H1 (cell line): ENCODE measurements around the gene ANKRD9. TPM values are rescaled to one million over a fixed set of nuclear protein-coding genes. Genes with fewer than 3 reads are reported as not detected.

Source experiments
- CTCF ChIA-PET: fragments of 300-600 bp; sonication (Branson Sonifier 250); formaldehyde crosslinking; loops from one replicate; lab custom pipeline; 2021; ENCODE audit not compliant: partially characterized antibody; lab: Charles Lee
- POLR2A ChIA-PET: fragments of 300-600 bp; sonication (Branson Sonifier 250); formaldehyde crosslinking; loops from one replicate; lab custom pipeline; 2021; ENCODE audit warnings: inconsistent platforms; ENCODE audit not compliant: partially characterized antibody; lab: Charles Lee
- DNase-seq, 2 experiments: peaks; one replicate each; pipeline versions ENCODE4 v3.0.0 to v3.0.0-alpha.2; 2010 to 2022; ENCODE audit warnings: low spot score in 2 of 2, low read depth in 1 of 2, mixed read lengths in 1 of 2
- FAIRE-seq: peaks from 2 replicates; lab custom pipeline; 2011; peaks lifted over from hg19 to GRCh38; lab: Jason Lieb, UNC
- H2AFZ ChIP-seq: 2 replicates; pipeline ENCODE4 v1.8.1; 2012; ENCODE audit warnings: low read length, inconsistent platforms
- H2AK5ac ChIP-seq: 2 replicates; pipeline ENCODE4 v1.6.1; 2013; ENCODE audit warnings: low read depth, low read length
- H2BK120ac ChIP-seq: replicated peaks from 2 replicates; pipeline ENCODE3; 2013; ENCODE audit warnings: low read depth, low read length, inconsistent platforms
- H2BK12ac ChIP-seq: 2 replicates; pipeline ENCODE4 v1.6.1; 2013; ENCODE audit warnings: low read depth, low read length
- H2BK15ac ChIP-seq: 2 replicates; pipeline ENCODE4 v1.6.1; 2013; ENCODE audit warnings: low read length
- H2BK20ac ChIP-seq: 2 replicates; pipeline ENCODE4 v1.6.1; 2013; ENCODE audit warnings: low read length
- H2BK5ac ChIP-seq: 2 replicates; pipeline ENCODE4 v1.6.1; 2013; ENCODE audit warnings: low read depth, low read length
- H3K14ac ChIP-seq: 2 replicates; pipeline ENCODE4 v1.6.1; 2013; ENCODE audit warnings: inconsistent platforms; ENCODE audit not compliant: insufficient read length
- H3K18ac ChIP-seq: 2 replicates; pipeline ENCODE4 v1.6.1; 2013; ENCODE audit warnings: low read length; ENCODE audit errors: extremely low read depth
- H3K23ac ChIP-seq: 2 replicates; pipeline ENCODE4 v1.6.1; 2013; ENCODE audit warnings: inconsistent platforms; ENCODE audit not compliant: insufficient read length
- H3K23me2 ChIP-seq: 2 replicates; pipeline ENCODE4 v1.6.1; 2013; ENCODE audit warnings: low read depth, low read length
- H3K27ac ChIP-seq: 2 replicates; pipeline ENCODE4 v1.6.1; 2011; ENCODE audit warnings: low read depth, low read length, inconsistent platforms
- H3K27me3 ChIP-seq, 4 experiments: replicated peaks in 1 of 4; 1 replicate in 1 of 4; 2 replicates in 3 of 4; pipeline versions ENCODE4 v1.6.1 to v1.8.1; 2011 to 2013; ENCODE audit warnings: low read length in 3 of 4, mild to moderate bottlenecking in 3 of 4, inconsistent platforms in 2 of 4, mixed read lengths in 2 of 4, moderate library complexity in 1 of 4; ENCODE audit not compliant: control insufficient read depth in 3 of 4, insufficient read depth in 3 of 4; ENCODE audit errors: extremely low read depth in 1 of 4
- H3K36me3 ChIP-seq, 4 experiments: 2 replicates each; pipeline versions ENCODE4 v1.6.1 to v1.8.1; 2011 to 2013; ENCODE audit warnings: mild to moderate bottlenecking in 4 of 4, low read length in 3 of 4, moderate library complexity in 2 of 4, control low read depth in 1 of 4, inconsistent platforms in 1 of 4; ENCODE audit not compliant: insufficient read depth in 4 of 4, control insufficient read depth in 2 of 4
- H3K4ac ChIP-seq: replicated peaks from 2 replicates; pipeline ENCODE3; 2013; ENCODE audit warnings: low read length, low read depth, mixed read lengths, inconsistent platforms; ENCODE audit not compliant: insufficient read length
- H3K4me1 ChIP-seq, 4 experiments: replicated peaks in 1 of 4; 1 replicate in 1 of 4; 2 replicates in 3 of 4; pipeline versions ENCODE4 v1.6.1 to v1.8.1; 2011 to 2013; ENCODE audit warnings: low read length in 3 of 4, inconsistent platforms in 2 of 4, mixed read lengths in 1 of 4; ENCODE audit not compliant: insufficient read depth in 4 of 4, control insufficient read depth in 3 of 4
- H3K4me2 ChIP-seq, 2 experiments: 2 replicates each; pipeline versions ENCODE4 v1.6.1 to v1.8.1; 2011 to 2013; ENCODE audit warnings: low read depth in 2 of 2, low read length in 2 of 2, control low read depth in 1 of 2, inconsistent platforms in 1 of 2, mild to moderate bottlenecking in 1 of 2; ENCODE audit not compliant: insufficient read depth in 1 of 2
- H3K4me3 ChIP-seq, 4 experiments: fragments of 200-600, 300-600 bp in 1 of 4; sonication (generic), shearing (Covaris generic), sonication (Bioruptor Twin) in 1 of 4; 2 replicates each; pipeline versions ENCODE4 v1.5.1 to v1.8.1; 2011 to 2016; ENCODE audit warnings: low read length in 4 of 4, low read depth in 3 of 4, control low read depth in 2 of 4, inconsistent platforms in 2 of 4, mild to moderate bottlenecking in 2 of 4, mixed read lengths in 1 of 4, moderate library complexity in 1 of 4; ENCODE audit not compliant: insufficient read depth in 2 of 4; ENCODE audit errors: extremely low read depth in 1 of 4
- H3K56ac ChIP-seq: replicated peaks from 2 replicates; pipeline ENCODE3; 2013; ENCODE audit warnings: low read depth, mild to moderate bottlenecking, mixed read lengths, low read length, inconsistent platforms; ENCODE audit not compliant: insufficient read length
- H3K79me1 ChIP-seq: 2 replicates; pipeline ENCODE4 v1.6.1; 2013; ENCODE audit warnings: low read depth, low read length, control low read depth
- H3K79me2 ChIP-seq, 2 experiments: 2 replicates each; pipeline versions ENCODE4 v1.6.1 to v1.8.1; 2012 to 2013; ENCODE audit warnings: low read length in 2 of 2, mild to moderate bottlenecking in 2 of 2, inconsistent platforms in 1 of 2; ENCODE audit not compliant: insufficient read depth in 2 of 2, control insufficient read depth in 1 of 2
- H3K9ac ChIP-seq, 4 experiments: replicated peaks in 1 of 4; 1 replicate in 1 of 4; 2 replicates in 3 of 4; pipeline versions ENCODE4 v1.6.1 to v1.8.1; 2011 to 2013; ENCODE audit warnings: low read depth in 3 of 4, low read length in 3 of 4, control low read depth in 2 of 4, mild to moderate bottlenecking in 2 of 4, moderate library complexity in 2 of 4, inconsistent platforms in 1 of 4; ENCODE audit errors: extremely low read depth in 1 of 4
- H3K9me3 ChIP-seq, 2 experiments: 2 replicates each; pipeline versions ENCODE4 v1.6.1 to v1.8.1; 2012 to 2013; ENCODE audit warnings: mild to moderate bottlenecking in 2 of 2, moderate library complexity in 2 of 2, control low read depth in 1 of 2, inconsistent platforms in 1 of 2, low read depth in 1 of 2, low read length in 1 of 2, mixed read lengths in 1 of 2; ENCODE audit not compliant: insufficient read depth in 2 of 2
- H4K20me1 ChIP-seq, 2 experiments: replicated peaks in 1 of 2; 2 replicates each; pipeline versions ENCODE3 to v1.8.1; 2011 to 2013; ENCODE audit warnings: inconsistent platforms in 2 of 2, low read length in 2 of 2, mild to moderate bottlenecking in 1 of 2; ENCODE audit not compliant: insufficient read depth in 2 of 2, control insufficient read depth in 1 of 2
- H4K5ac ChIP-seq: 2 replicates; pipeline ENCODE4 v1.6.1; 2013; ENCODE audit warnings: low read length, low read depth, mixed read lengths, inconsistent platforms; ENCODE audit not compliant: insufficient read length
- H4K8ac ChIP-seq: 2 replicates; pipeline ENCODE4 v1.8.0; 2013; ENCODE audit warnings: mild to moderate bottlenecking, moderate library complexity, low read length, inconsistent platforms; ENCODE audit not compliant: insufficient read depth; ENCODE audit errors: extremely low read depth
- H4K91ac ChIP-seq: replicated peaks from 2 replicates; pipeline ENCODE3; 2013; ENCODE audit warnings: low read length, mixed read lengths, inconsistent platforms; ENCODE audit not compliant: insufficient read length
- ASH2L ChIP-seq: fragments of 200-600, 300-600 bp; sonication (generic); IDR thresholded peaks from one replicate; pipeline ENCODE4 v1.7.1; 2017; ENCODE audit warnings: low read length
- CHD1 ChIP-seq: IDR thresholded peaks from 2 replicates; pipeline ENCODE4 v1.6.1; 2012; ENCODE audit warnings: low read depth, low read length, improper control_type of control experiment
- CHD2 ChIP-seq: IDR thresholded peaks from 2 replicates; pipeline ENCODE4 v1.6.1; 2012; ENCODE audit warnings: low read length, improper control_type of control experiment
- GTF2F1 ChIP-seq: IDR thresholded peaks from 2 replicates; pipeline ENCODE4 v1.6.1; 2012; ENCODE audit warnings: low read depth, low read length, improper control_type of control experiment, borderline replicate concordance
- HDAC2 ChIP-seq, 2 experiments: fragments of 300-600 bp in 1 of 2; sonication (generic) in 1 of 2; IDR thresholded peaks; 2 replicates each; pipeline ENCODE4 v1.6.1; 2011 to 2012; ENCODE audit warnings: low read depth in 2 of 2, low read length in 2 of 2, mild to moderate bottlenecking in 2 of 2, moderate library complexity in 2 of 2, borderline replicate concordance in 1 of 2, inconsistent platforms in 1 of 2
- JUN ChIP-seq: IDR thresholded peaks from 2 replicates; pipeline ENCODE4 v1.6.1; 2011; ENCODE audit warnings: low read depth, mild to moderate bottlenecking, improper control_type of control experiment, low read length
- JUND ChIP-seq: IDR thresholded peaks from 2 replicates; pipeline ENCODE4 v1.6.1; 2011; ENCODE audit warnings: mild to moderate bottlenecking, improper control_type of control experiment, low read length
- KDM4A ChIP-seq: IDR thresholded peaks from one replicate; pipeline ENCODE4 v1.7.1; 2012; ENCODE audit warnings: low read depth, mild to moderate bottlenecking, moderate library complexity, low read length, inconsistent platforms; ENCODE audit not compliant: severe bottlenecking
- KDM5A ChIP-seq: fragments of 200-600 bp; IDR thresholded peaks from 2 replicates; pipeline ENCODE4 v1.7.1; 2012; ENCODE audit warnings: mild to moderate bottlenecking, low read length, inconsistent platforms, mixed read lengths
- RNF2 ChIP-seq: fragments of 200-900, 300-1000 bp; sonication (generic); IDR thresholded peaks from 2 replicates; pipeline ENCODE4 v1.7.1; 2016; ENCODE audit warnings: borderline replicate concordance, low read depth, mild to moderate bottlenecking, antibody characterized with exemption, low read length; ENCODE audit not compliant: poor library complexity, severe bottlenecking; ENCODE audit errors: missing control alignments
- RXRA ChIP-seq: IDR thresholded peaks from 2 replicates; pipeline ENCODE4 v1.6.1; 2011; ENCODE audit warnings: low read depth, mild to moderate bottlenecking, low read length, moderate library complexity; ENCODE audit not compliant: insufficient read depth
- SIX5 ChIP-seq: IDR thresholded peaks from 2 replicates; pipeline ENCODE4 v1.6.1; 2011; ENCODE audit warnings: mild to moderate bottlenecking, low read depth, low read length
- SRF ChIP-seq: IDR thresholded peaks from 2 replicates; pipeline ENCODE4 v1.6.1; 2011; ENCODE audit warnings: mild to moderate bottlenecking, low read depth, low read length, moderate library complexity
- SUZ12 ChIP-seq: fragments of 200-600 bp; sonication (generic); IDR thresholded peaks from 2 replicates; pipeline ENCODE4 v1.6.1; 2012; ENCODE audit warnings: mild to moderate bottlenecking, inconsistent platforms, low read length, moderate library complexity, mixed read lengths
- TEAD4 ChIP-seq: IDR thresholded peaks from 2 replicates; pipeline ENCODE4 v1.6.1; 2012; ENCODE audit warnings: low read depth, low read length, inconsistent platforms, mixed read lengths
- WGBS, 2 experiments: shearing (Covaris generic) in 1 of 2; methylation state at CpG; one replicate each; pipeline versions ENCODE4 v1.1.6 to v1.1.7; 2013 to 2015; ENCODE audit warnings: low lambda C conversion rate in 2 of 2, mixed read lengths in 2 of 2, inconsistent platforms in 1 of 2, low coverage in 1 of 2, missing lambda C conversion rate in 1 of 2; ENCODE audit not compliant: insufficient replicate concordance in 2 of 2, insufficient coverage in 1 of 2, insufficient read length in 1 of 2; ENCODE audit errors: extremely low coverage in 1 of 2, missing lambda C conversion rate in 1 of 2; 5-methylcytosine and 5-hydroxymethylcytosine counted together
- polyA plus RNA-seq, 7 experiments: library from polyadenylated mRNA; depleted of rRNA in 3 of 7; stranded (reverse) in 5 of 7; unstranded in 2 of 7; fragments of >200 nt in 5 of 7; fragments of 200-250 nt in 2 of 7; gene quantifications; 1 replicate in 5 of 7; 2 replicates in 1 of 7; 4 replicates in 1 of 7; pipeline versions ENCODE4 v1.2.1 to v1.2.3, GENCODE V29; 2011 to 2013; ENCODE audit warnings: missing spikeins in 2 of 7, mixed read lengths in 2 of 7
- total RNA-seq: library from RNA; stranded (reverse); fragmentation: NEBNext Ultra II Directional; extraction: Animal tissue kit (Norgen Biotek cat#: 25700); gene quantifications from 2 replicates; pipeline ENCODE4 v1.2.1, GENCODE V29; 2021

The ANKRD9 gene
- total and polyA plus RNA-seq, 2 of the 8 experiments (the other 6 are each of a cell fraction or from before 2014, with no cell fraction given), result 37.0 to 41.8 TPM

DNA sequence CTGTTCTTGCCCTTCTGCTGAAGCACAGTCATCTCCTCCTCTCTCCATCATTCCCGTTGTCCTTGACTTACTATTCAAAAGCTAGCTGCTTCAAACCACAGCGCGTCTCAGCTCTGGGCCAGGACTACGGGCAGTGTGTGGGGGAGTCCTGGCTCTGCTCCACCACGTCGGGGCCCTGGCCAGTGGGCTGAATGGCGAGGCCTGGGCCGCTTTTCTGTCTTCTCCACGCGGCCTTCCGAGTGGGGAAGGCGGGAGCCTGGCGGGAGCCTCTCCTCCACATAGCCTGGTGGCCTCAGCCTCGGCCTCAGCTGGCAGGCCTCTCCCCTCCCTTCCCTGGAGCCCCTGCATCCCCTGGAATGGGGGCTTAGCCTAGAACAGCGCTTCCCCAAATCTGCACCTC, 16.5 kb downstream of the ANKRD9 start:
- H2AK5ac ChIP-seq, result no peak overlapping the region
- H3K79me1 ChIP-seq, result no peaks in the 10 kb centered on the region
- no peak overlapping the region for H4K5ac ChIP-seq
- CTCF ChIA-PET, result interaction anchor here (0.5 to 3.3 kb wide), 6 partner anchors 8 to 533 kb away, joined by 3 to 13 read pairs (median 4); no protein-coding TSS in a partner anchor
- no peak for FAIRE-seq
- no peak overlapping the region for H2BK120ac ChIP-seq
- H3K27me3 ChIP-seq, result no peaks in the 10 kb centered on the region
- no peak overlapping the region for H3K4me2 ChIP-seq
- H3K23me2 ChIP-seq, result no peaks in the 10 kb centered on the region
- no peak overlapping the region for H4K91ac ChIP-seq
- DNase-seq, result no peak
- 96% methylated on average over 15 of the region's 15 CpGs; no CpG with 5 or more reads in 1 of the 2 experiments for WGBS, 2 experiments
- H3K4me3 ChIP-seq, result no peak overlapping the region
- no peak overlapping the region for H2BK15ac ChIP-seq
- POLR2A ChIA-PET, result no interaction called here
- no peak overlapping the region for H3K27ac ChIP-seq
- 0 out of 8 replicates have a peak, but pooled peaks cover 0 to 2% (median 0%) of the 10 kb centered on the region in 4 experiments for H3K36me3 ChIP-seq
- no peak overlapping the region for H2BK5ac ChIP-seq
- H3K14ac ChIP-seq, result no peak overlapping the region
- no peak overlapping the region for H3K56ac ChIP-seq
- H4K20me1 ChIP-seq, result peaks cover 0 to 2% of the 10 kb centered on the region in 2 experiments
- no peaks in the 10 kb centered on the region for H3K9me3 ChIP-seq
- no peak overlapping the region for H4K8ac ChIP-seq
- H3K4ac ChIP-seq, result no peak overlapping the region
- no peak overlapping the region for H2BK12ac ChIP-seq
- H3K79me2 ChIP-seq, result no peaks in the 10 kb centered on the region
- H3K4me1 ChIP-seq, result no peaks in the 10 kb centered on the region
- H2BK20ac ChIP-seq, result no peak overlapping the region
- no peak overlapping the region for H3K18ac ChIP-seq
- H3K23ac ChIP-seq, result no peak overlapping the region
- H3K9ac ChIP-seq, result no peak overlapping the region
- no peak overlapping the region for H2AFZ ChIP-seq
- TF ChIP-seq TEAD4 (no peak), SIX5 (no peak), KDM5A (no peak), SRF (no peak), RNF2 (no peak), ASH2L (no peak), KDM4A (no peak), SUZ12 (no peak), GTF2F1 (no peak), RXRA (no peak), CHD1 (no peak), JUND (no peak), JUN (no peak), CHD2 (no peak), HDAC2 (IDR thresholded peaks at IDR 0.05; ENCODE audit: borderline replicate concordance in 1 of 2, low read depth in 2 of 2, low read length in 2 of 2) (no peak)
